NOMO-1 treated with dmso at 0.1 percent for 144 hours (cell line): ENCODE data around the gene RERE.

ENCODE experiments used
- DNase-seq: peaks from one replicate; lab custom pipeline; 2025; ENCODE audit not compliant: unreplicated experiment; lab: John Stamatoyannopoulos, UW

The RERE gene

GRCh38 chr1:8493916-8494540 lies 323.4 kb downstream of the RERE start:
- no peak for DNase-seq

- DNase-seq = no peak
Observed at GRCh38 chr1:8487249-8487648, 330.2 kb downstream of the RERE start.

GRCh38 chr1:8486047-8486446 lies 331.4 kb downstream of the RERE start:
- DNase-seq = no peak

GRCh38 chr1:8483586-8483985 lies 333.9 kb downstream of the RERE start:
- DNase-seq = no peak

GRCh38 chr1:8482979-8483381 lies 334.5 kb downstream of the RERE start:
- DNase-seq = no peak

- no peak for DNase-seq
Observed at GRCh38 chr1:8481650-8482380, 335.6 kb downstream of the RERE start.

GRCh38 chr1:8478566-8478965 lies 338.9 kb downstream of the RERE start:
- no peak for DNase-seq

GRCh38 chr1:8477983-8478362 lies 339.5 kb downstream of the RERE start:
- DNase-seq = no peak

- DNase-seq = no peak
Observed at GRCh38 chr1:8477166-8477982, 340.1 kb downstream of the RERE start.

- peak; percentile 32 for DNase-seq
Observed at GRCh38 chr1:8476006-8476405, 341.4 kb downstream of the RERE start.

GRCh38 chr1:8474369-8474768 lies 343.1 kb downstream of the RERE start:
- no peak for DNase-seq

- DNase-seq = no peak
Observed at GRCh38 chr1:8473891-8474300, 343.5 kb downstream of the RERE start.

GRCh38 chr1:8473121-8473875 lies 344.1 kb downstream of the RERE start:
- no peak for DNase-seq

- DNase-seq = no peak
Observed at GRCh38 chr1:8472668-8473067, 344.8 kb downstream of the RERE start.

- DNase-seq = no peak
Observed at GRCh38 chr1:8471451-8471850, 346.0 kb downstream of the RERE start.

GRCh38 chr1:8468751-8469150 lies 348.7 kb downstream of the RERE start:
- no peak for DNase-seq

- no peak for DNase-seq
Observed at GRCh38 chr1:8467308-8467707, 350.1 kb downstream of the RERE start.

GRCh38 chr1:8465692-8466091 lies 351.7 kb downstream of the RERE start:
- DNase-seq = no peak

GRCh38 chr1:8465013-8465412 lies 352.4 kb downstream of the RERE start:
- DNase-seq = no peak

- DNase-seq = no peak
Observed at GRCh38 chr1:8464377-8464776, 353.1 kb downstream of the RERE start.
